Activated CD8-positive, alpha-beta memory T cell treated with anti-CD3 and anti-CD28 coated beads for 1 hour (primary cell): ENCODE measurements around the gene G3BP1.
A peak's percentile ranks its signal among the peaks of the same experiment; 100 is the strongest.
"Not testable (repeated sequence)": the region's sequence is repeated elsewhere in the genome, so short reads cannot be mapped to it uniquely, and the experiment has no call there.

Experiments
- DNase-seq, 2 donors: peaks; one replicate each; pipeline ENCODE4 v3.0.0-alpha.2; 2020; ENCODE audit warnings: low read depth in 1 of 2; ENCODE audit errors: extremely low read depth in 1 of 2

The G3BP1 gene

GRCh38 chr5:151751593-151751992 is 20.2 kb upstream of the G3BP1 start:
- DNase-seq: no peak

- DNase-seq: no peak
Measured at GRCh38 chr5:151755383-151755782, 16.4 kb upstream of the G3BP1 start.

GRCh38 chr5:151757233-151758140 is 14.3 kb upstream of the G3BP1 start:
- no peak for DNase-seq

- no peak for DNase-seq
Measured at GRCh38 chr5:151758141-151758429, 13.7 kb upstream of the G3BP1 start.

GRCh38 chr5:151758430-151759241 is 13.1 kb upstream of the G3BP1 start, which contains the start of gene ATOX1:
TSS of gene ATOX1 (minus strand) at chr5:151758631. CDS start at chr5:151758551, 80 bp downstream.
- DNase-seq: peak; percentile 69 to 84

- DNase-seq: no peak
Measured at GRCh38 chr5:151764801-151765200, 7.0 kb upstream of the G3BP1 start.

- no peak for DNase-seq
Measured at GRCh38 chr5:151766975-151767374, 4.8 kb upstream of the G3BP1 start.

- DNase-seq: peak; percentile 20 to 27
Measured at GRCh38 chr5:151770383-151771258, 1.1 kb upstream of the G3BP1 start.

GRCh38 chr5:151772029-151772845 is 483 bp downstream of the G3BP1 start:
- DNase-seq: no peak

- no peak for DNase-seq
Measured at GRCh38 chr5:151772846-151773561, 1.2 kb downstream of the G3BP1 start.

GRCh38 chr5:151773951-151774350 is 2.2 kb downstream of the G3BP1 start:
- no peak for DNase-seq

- DNase-seq: no peak
Measured at GRCh38 chr5:151775025-151775606, 3.4 kb downstream of the G3BP1 start.

- DNase-seq: no peak
Measured at GRCh38 chr5:151779531-151780125, 7.9 kb downstream of the G3BP1 start.

GRCh38 chr5:151780348-151780747 is 8.6 kb downstream of the G3BP1 start:
- no peak for DNase-seq

GRCh38 chr5:151781201-151781600 is 9.4 kb downstream of the G3BP1 start:
- no peak for DNase-seq

- not testable (repeated sequence) for DNase-seq
Measured at GRCh38 chr5:151783664-151784063, 11.9 kb downstream of the G3BP1 start.

GRCh38 chr5:151784141-151784540 is 12.4 kb downstream of the G3BP1 start:
- DNase-seq: no peak

GRCh38 chr5:151786468-151786867 is 14.7 kb downstream of the G3BP1 start:
- no peak for DNase-seq

- DNase-seq: no peak
Measured at GRCh38 chr5:151787817-151788216, 16.1 kb downstream of the G3BP1 start.
